ENCODE data around the gene MYO18A. TPM values are rescaled to one million over a fixed set of nuclear protein-coding genes. Genes with fewer than 3 reads are reported as not detected.

Gene MYO18A
- total and polyA plus RNA-seq, 10 of the 15 experiments (the other 5 are each of a cell fraction or from before 2014, with no cell fraction given): 2.9 to 66.0 (median 24.5) TPM

- H3K4me1 ChIP-seq (ENCODE audit: control insufficient read depth, insufficient read depth, low read length): no peaks in the 10 kb centered on the region
- H3K27ac ChIP-seq (ENCODE audit: control insufficient read depth, insufficient read depth): no peak overlapping the region
- 73% methylated on average over 5 of the region's 5 CpGs for WGBS (ENCODE audit: insufficient coverage, insufficient replicate concordance, low lambda C conversion rate, missing lambda C conversion rate)
- no peaks in the 10 kb centered on the region for H4K20me1 ChIP-seq (ENCODE audit: control insufficient read depth, insufficient read depth)
- H2AFZ ChIP-seq (ENCODE audit: control insufficient read depth, low read depth, low read length): no peak overlapping the region
- no peaks in the 10 kb centered on the region for H3K36me3 ChIP-seq (ENCODE audit: control insufficient read depth in 2 of 2, insufficient read depth in 2 of 2, low read length in 1 of 2)
- intact Hi-C loops (cut with micrococcal nuclease; ENCODE audit: unreplicated experiment) (no loop called here), in situ Hi-C loops (cut with MboI) (no loop called here)
- H3K27me3 ChIP-seq (replicated peaks in 1 of 2; ENCODE audit: control insufficient read depth in 2 of 2, insufficient read depth in 2 of 2, low read length in 1 of 2): no peaks in the 10 kb centered on the region
- H3K4me2 ChIP-seq (ENCODE audit: control insufficient read depth, insufficient read depth): no peak overlapping the region
- ChIA-PET RAD21 (ENCODE audit: unreplicated experiment) (interaction anchor here (0.7 to 1.4 kb wide), 3 partner anchors 11 to 262 kb away, joined by 3 to 6 read pairs (median 4); no protein-coding TSS in a partner anchor), POLR2A (interaction anchor here (0.6 kb wide), 1 partner anchor 18 kb away, joined by 3 read pairs; no protein-coding TSS in a partner anchor), CTCF (interaction anchor here (0.5 to 4.3 kb wide), 6 partner anchors 10 to 64 kb away, joined by 3 to 29 read pairs (median 4); no protein-coding TSS in a partner anchor), SMC1A (ENCODE audit: uncharacterized antibody, unreplicated experiment) (no interaction called here)
- BruUV-seq (replicated peaks): no TSS peak
- no peak for TF ChIP-seq POLR2AphosphoS5 (IDR thresholded peaks at IDR 0.05; ENCODE audit: low read length)
- no peak for TF ChIP-seq SRF (IDR thresholded peaks at IDR 0.05; ENCODE audit: low read depth in 2 of 2, low read length in 2 of 2)
- no peak for TF ChIP-seq TCF7 (IDR thresholded peaks at IDR 0.05; ENCODE audit: borderline replicate concordance)
- no peak for TF ChIP-seq ESRRA (IDR thresholded peaks at IDR 0.05; ENCODE audit: low read length)
- TF ChIP-seq ZNF384 (IDR thresholded peaks at IDR 0.05; ENCODE audit: borderline replicate concordance, low read depth, low read length): no peak
- no peak for TF ChIP-seq LARP7 (IDR thresholded peaks at IDR 0.05)
- TF ChIP-seq TBL1XR1 (IDR thresholded peaks at IDR 0.05; ENCODE audit: low read depth, low read length): no peak
- no peak for TF ChIP-seq SP1 (IDR thresholded peaks at IDR 0.05; ENCODE audit: low read depth, low read length)
- TF ChIP-seq ZSCAN29 (IDR thresholded peaks at IDR 0.05): no peak
- TF ChIP-seq, protein P1, sequence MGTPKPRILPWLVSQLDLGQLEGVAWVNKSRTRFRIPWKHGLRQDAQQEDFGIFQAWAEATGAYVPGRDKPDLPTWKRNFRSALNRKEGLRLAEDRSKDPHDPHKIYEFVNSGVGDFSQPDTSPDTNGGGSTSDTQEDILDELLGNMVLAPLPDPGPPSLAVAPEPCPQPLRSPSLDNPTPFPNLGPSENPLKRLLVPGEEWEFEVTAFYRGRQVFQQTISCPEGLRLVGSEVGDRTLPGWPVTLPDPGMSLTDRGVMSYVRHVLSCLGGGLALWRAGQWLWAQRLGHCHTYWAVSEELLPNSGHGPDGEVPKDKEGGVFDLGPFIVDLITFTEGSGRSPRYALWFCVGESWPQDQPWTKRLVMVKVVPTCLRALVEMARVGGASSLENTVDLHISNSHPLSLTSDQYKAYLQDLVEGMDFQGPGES (IDR thresholded peaks at IDR 0.05): no peak
- TF ChIP-seq ATF7 (IDR thresholded peaks at IDR 0.05; ENCODE audit: low read depth): no peak
- TF ChIP-seq CHD1 (IDR thresholded peaks at IDR 0.05; ENCODE audit: low read depth, low read length): no peak
- no peak for TF ChIP-seq HDAC2 (IDR thresholded peaks at IDR 0.05)
- TF ChIP-seq KLF5 (IDR thresholded peaks at IDR 0.05; ENCODE audit: partially characterized antibody): no peak
- TF ChIP-seq SMC3 (IDR thresholded peaks at IDR 0.05; ENCODE audit: borderline replicate concordance, low read length): no peak
- no peak for TF ChIP-seq BHLHE40 (IDR thresholded peaks at IDR 0.05; ENCODE audit: borderline replicate concordance in 1 of 2, low read depth in 2 of 2, low read length in 1 of 2)
- no peak for TF ChIP-seq ZNF217 (IDR thresholded peaks at IDR 0.05)
- no peak for TF ChIP-seq KDM1A (IDR thresholded peaks at IDR 0.05; ENCODE audit: borderline replicate concordance)
- TF ChIP-seq ZZZ3 (IDR thresholded peaks at IDR 0.05; ENCODE audit: control insufficient read depth, insufficient read length, low read depth): no peak
- TF ChIP-seq, protein P2, sequence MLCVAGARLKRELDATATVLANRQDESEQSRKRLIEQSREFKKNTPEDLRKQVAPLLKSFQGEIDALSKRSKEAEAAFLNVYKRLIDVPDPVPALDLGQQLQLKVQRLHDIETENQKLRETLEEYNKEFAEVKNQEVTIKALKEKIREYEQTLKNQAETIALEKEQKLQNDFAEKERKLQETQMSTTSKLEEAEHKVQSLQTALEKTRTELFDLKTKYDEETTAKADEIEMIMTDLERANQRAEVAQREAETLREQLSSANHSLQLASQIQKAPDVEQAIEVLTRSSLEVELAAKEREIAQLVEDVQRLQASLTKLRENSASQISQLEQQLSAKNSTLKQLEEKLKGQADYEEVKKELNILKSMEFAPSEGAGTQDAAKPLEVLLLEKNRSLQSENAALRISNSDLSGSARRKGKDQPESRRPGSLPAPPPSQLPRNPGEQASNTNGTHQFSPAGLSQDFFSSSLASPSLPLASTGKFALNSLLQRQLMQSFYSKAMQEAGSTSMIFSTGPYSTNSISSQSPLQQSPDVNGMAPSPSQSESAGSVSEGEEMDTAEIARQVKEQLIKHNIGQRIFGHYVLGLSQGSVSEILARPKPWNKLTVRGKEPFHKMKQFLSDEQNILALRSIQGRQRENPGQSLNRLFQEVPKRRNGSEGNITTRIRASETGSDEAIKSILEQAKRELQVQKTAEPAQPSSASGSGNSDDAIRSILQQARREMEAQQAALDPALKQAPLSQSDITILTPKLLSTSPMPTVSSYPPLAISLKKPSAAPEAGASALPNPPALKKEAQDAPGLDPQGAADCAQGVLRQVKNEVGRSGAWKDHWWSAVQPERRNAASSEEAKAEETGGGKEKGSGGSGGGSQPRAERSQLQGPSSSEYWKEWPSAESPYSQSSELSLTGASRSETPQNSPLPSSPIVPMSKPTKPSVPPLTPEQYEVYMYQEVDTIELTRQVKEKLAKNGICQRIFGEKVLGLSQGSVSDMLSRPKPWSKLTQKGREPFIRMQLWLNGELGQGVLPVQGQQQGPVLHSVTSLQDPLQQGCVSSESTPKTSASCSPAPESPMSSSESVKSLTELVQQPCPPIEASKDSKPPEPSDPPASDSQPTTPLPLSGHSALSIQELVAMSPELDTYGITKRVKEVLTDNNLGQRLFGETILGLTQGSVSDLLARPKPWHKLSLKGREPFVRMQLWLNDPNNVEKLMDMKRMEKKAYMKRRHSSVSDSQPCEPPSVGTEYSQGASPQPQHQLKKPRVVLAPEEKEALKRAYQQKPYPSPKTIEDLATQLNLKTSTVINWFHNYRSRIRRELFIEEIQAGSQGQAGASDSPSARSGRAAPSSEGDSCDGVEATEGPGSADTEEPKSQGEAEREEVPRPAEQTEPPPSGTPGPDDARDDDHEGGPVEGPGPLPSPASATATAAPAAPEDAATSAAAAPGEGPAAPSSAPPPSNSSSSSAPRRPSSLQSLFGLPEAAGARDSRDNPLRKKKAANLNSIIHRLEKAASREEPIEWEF (IDR thresholded peaks at IDR 0.05; ENCODE audit: insufficient replicate concordance, low read depth, low read length): no peak
- H3K4me3 ChIP-seq: no peak overlapping the region
- H3K9ac ChIP-seq (ENCODE audit: control insufficient read depth, insufficient read depth, low read length): no peak overlapping the region
- DNase-seq (ENCODE audit: low read depth, low spot score) (no peak), FAIRE-seq (no peak), ATAC-seq (no peak)
- H3K9me3 ChIP-seq (replicated peaks; ENCODE audit: control insufficient read depth, insufficient read depth, low read length): no peaks in the 10 kb centered on the region
- H3K79me2 ChIP-seq (ENCODE audit: control insufficient read depth, insufficient read depth, low read length): no peaks in the 10 kb centered on the region
Measured at GRCh38 chr17:29209073-29209472, 28.9 kb upstream of the MYO18A start.

Data from GM12878 (cell line).